Activated T-cell treated with anti-CD3 and anti-CD28 coated beads, Interleukin-2, amount 50 U/mL, for 4 hours (primary cell): Measurements from ENCODE around the gene ABLIM3. TPM values are rescaled to one million over a fixed set of nuclear protein-coding genes. Genes with fewer than 3 reads are reported as not detected.

Experiments used
- ATAC-seq, 2 donors: fragments of 200-7000 bp; cut with Tn5 transposase; one replicate each; pipeline ENCODE4 v1.10.0; 2021
- DNase-seq: peaks from one replicate; pipeline ENCODE4 v3.0.0-alpha.2; 2020
- H3K27me3 Mint-ChIP-seq: one replicate; pipeline ENCODE4 v1.8.0; 2021; ENCODE audit warnings: low read depth, mixed read lengths
- H3K36me3 Mint-ChIP-seq: one replicate; pipeline ENCODE4 v1.8.0; 2022; ENCODE audit warnings: mixed read lengths; ENCODE audit not compliant: insufficient read depth
- H3K4me1 Mint-ChIP-seq: one replicate; pipeline ENCODE4 v1.8.0; 2021; ENCODE audit warnings: low read depth, mixed read lengths
- H3K4me3 Mint-ChIP-seq: one replicate; pipeline ENCODE4 v1.8.0; 2021; ENCODE audit warnings: mild to moderate bottlenecking, moderate library complexity, mixed read lengths
- H3K9me3 Mint-ChIP-seq: one replicate; pipeline ENCODE4 v1.8.0; 2021; ENCODE audit warnings: mixed read lengths
- total RNA-seq, 3 donors: library from RNA; stranded (reverse); gene quantifications; one replicate each; pipeline ENCODE4 v1.2.1, GENCODE V29; 2021

Gene ABLIM3
- total RNA-seq = under 1 TPM; 0.10 to 0.24 (median 0.24) TPM

DNA sequence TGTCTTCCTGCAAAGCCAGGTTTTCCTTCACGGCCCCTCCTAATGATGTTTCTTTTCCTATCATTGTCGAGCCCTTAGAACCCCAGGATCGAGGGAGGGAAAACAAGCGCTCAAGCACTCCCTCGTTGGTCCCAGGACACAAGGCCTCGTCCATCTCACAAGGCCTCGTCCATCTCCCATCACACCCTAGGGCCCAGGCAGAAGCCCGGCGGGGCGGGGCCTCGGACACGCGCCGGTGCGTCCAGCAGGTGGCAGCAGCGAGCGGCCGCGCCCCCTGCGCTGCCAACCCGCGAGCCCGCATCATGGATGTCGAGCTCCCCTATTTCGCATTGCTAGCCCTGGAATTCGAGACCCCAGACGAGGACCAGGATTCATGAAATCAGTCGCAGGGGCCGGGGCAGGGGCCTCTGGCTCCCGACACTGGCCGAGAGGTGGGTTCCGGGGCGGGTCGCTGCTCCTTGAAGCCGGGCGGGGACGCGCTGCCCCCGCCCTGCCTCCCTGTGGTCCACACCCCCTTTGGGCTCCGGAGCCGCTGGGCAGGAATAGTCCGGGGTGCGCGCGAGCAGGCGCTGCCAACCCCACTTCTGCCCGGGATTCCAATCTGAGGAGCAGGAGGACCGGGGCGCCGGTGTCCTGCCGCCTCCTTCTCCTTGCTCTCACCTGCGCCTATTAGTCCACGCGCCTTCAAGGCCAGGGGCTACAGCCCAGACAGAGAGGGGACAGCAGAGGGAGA, at the start of gene ABLIM3:
ABLIM3 (plus strand) TSS at position 270 of the 733 bp plus-strand sequence. CDS start 603 bp downstream, outside the sequence.
- no peaks in the 10 kb centered on the region for H3K9me3 Mint-ChIP-seq
- no peaks in the 10 kb centered on the region for H3K4me1 Mint-ChIP-seq
- peak; percentile 97 for ATAC-seq
- DNase-seq = peak; percentile 68
- H3K27me3 Mint-ChIP-seq = peaks cover 23% of the 10 kb centered on the region
- H3K4me3 Mint-ChIP-seq = peak within 1 kb of the TSS; percentile 51
- no peaks in the 10 kb centered on the region for H3K36me3 Mint-ChIP-seq

DNA sequence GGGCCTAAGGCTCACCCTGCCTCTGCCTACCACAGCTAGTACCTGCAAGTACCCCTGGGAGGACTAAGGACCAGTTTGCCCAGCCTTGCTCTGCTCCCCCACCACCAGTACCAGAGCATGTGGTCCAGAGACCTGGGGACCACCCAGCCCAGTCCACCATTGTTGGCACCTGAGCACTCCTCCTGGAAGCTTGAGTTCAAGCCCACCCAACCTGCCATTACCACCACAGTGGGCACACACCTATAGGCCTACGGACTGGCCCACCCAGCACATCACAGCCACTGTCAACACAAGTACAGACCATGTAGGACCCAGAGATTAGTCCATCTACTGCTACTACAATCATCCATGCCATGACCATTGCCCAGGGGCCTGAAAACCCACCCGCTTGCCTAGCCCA, 47.7 kb upstream of the ABLIM3 start:
- Mint-ChIP-seq H3K9me3 (peaks cover 25% of the 10 kb centered on the region), H3K4me1 (no peaks in the 10 kb centered on the region), H3K27me3 (peaks cover 16% of the 10 kb centered on the region), H3K4me3 (no peak overlapping the region), H3K36me3 (no peaks in the 10 kb centered on the region)
- DNase-seq = no peak
- no peak for ATAC-seq

DNA sequence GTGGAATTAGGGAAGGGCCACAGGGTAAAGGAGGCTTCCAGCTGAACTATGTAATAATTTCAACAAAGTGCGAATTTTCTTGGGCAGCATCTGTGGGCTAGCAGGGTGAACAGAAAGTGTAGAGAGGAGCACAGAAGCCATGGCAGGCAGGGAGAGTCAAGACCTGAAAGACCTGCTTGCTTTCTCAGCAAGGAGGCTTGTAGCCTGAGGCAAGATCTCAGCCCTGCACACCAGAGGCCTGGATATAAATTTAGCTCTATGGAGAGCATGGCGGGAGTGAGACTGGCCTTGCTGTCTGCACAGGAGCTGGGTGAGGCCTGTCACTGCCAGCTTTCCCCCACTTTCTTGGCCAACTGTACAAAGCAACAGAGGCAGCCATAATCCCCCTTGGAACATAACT, 46.3 kb upstream of the ABLIM3 start:
- no peak overlapping the region for H3K4me3 Mint-ChIP-seq
- peaks cover 36% of the 10 kb centered on the region for H3K9me3 Mint-ChIP-seq
- H3K27me3 Mint-ChIP-seq = peaks cover 16% of the 10 kb centered on the region
- peaks cover 1% of the 10 kb centered on the region for H3K36me3 Mint-ChIP-seq
- no peaks in the 10 kb centered on the region for H3K4me1 Mint-ChIP-seq
- no peak for ATAC-seq
- DNase-seq = no peak

DNA sequence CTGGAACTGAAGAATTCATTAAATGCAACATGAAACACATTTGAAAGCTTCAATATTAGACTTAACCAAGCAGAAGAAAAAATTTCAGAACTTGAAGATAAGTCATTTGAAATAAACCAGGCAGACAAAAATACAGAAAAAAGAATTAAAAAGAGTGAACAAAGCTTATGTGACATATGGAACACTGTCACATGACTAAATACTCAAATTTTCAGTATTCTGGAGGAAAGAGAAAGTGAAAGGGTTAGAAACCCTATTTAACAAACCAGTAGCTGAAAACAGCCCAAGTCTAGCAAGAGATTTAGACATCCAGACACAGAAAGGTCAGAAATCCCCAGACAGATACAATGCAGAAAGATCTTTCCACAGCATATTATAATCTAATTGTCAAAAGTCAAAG, 41.4 kb upstream of the ABLIM3 start:
- H3K9me3 Mint-ChIP-seq = peaks cover 40% of the 10 kb centered on the region
- ATAC-seq (no peak), DNase-seq (no peak)
- H3K36me3 Mint-ChIP-seq = peaks cover 1% of the 10 kb centered on the region
- H3K27me3 Mint-ChIP-seq = peaks cover 9% of the 10 kb centered on the region
- H3K4me3 Mint-ChIP-seq = no peak overlapping the region
- H3K4me1 Mint-ChIP-seq = no peaks in the 10 kb centered on the region

DNA sequence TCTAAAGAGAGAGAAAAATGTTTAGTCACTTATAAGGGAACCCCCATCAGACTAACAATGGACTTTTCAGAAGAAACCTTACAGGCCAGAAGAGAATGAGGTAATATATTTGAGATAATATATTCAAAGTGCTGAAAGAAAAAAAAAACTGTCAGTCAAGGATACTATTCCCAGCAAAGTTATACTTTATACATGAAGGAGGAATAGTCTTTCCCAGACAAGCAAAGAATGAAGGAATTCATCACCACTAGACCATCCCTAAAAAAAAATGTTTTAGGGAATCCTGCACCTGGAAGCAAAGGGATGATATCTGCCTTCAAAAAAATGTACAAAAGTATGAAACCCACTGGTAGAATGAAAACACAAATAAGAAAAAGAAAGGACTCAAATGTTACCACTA, 41.0 kb upstream of the ABLIM3 start:
- ATAC-seq (no peak), DNase-seq (no peak)
- Mint-ChIP-seq H3K9me3 (peaks cover 39% of the 10 kb centered on the region), H3K36me3 (peaks cover 1% of the 10 kb centered on the region), H3K4me1 (no peaks in the 10 kb centered on the region), H3K4me3 (no peak overlapping the region), H3K27me3 (peaks cover 7% of the 10 kb centered on the region)

DNA sequence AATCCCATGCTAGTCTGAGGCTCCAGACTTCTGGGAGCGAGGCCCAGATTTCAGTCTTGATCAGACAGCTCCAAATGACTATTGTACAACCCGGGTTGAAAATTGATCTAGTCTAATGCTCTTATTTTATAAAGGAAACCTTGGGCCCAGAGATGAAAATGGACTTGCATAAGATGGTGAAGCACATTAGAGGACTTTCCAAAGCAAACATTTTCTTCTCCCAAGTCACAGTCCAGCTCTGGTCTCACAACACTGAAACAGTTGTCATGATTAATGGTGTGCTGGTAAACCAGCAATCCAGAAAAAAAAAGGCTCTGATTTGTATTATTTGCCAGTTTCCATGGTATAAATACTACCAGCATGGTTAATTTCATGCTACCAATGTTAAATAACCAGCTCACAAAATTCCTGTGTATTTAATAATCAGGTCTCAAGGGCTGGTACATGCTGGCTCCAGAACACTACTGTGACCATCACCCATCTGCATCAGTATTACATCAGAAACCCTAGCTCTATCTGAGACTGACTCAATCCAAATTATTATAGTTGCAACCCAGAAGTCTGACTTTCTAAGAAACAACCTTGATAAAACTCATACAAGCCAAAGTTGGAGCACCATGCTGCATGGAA, 32.5 kb upstream of the ABLIM3 start:
- Mint-ChIP-seq H3K4me3 (no peak overlapping the region), H3K9me3 (no peaks in the 10 kb centered on the region), H3K4me1 (no peaks in the 10 kb centered on the region), H3K27me3 (peaks cover 4% of the 10 kb centered on the region), H3K36me3 (no peaks in the 10 kb centered on the region)
- ATAC-seq (no peak), DNase-seq (no peak)

DNA sequence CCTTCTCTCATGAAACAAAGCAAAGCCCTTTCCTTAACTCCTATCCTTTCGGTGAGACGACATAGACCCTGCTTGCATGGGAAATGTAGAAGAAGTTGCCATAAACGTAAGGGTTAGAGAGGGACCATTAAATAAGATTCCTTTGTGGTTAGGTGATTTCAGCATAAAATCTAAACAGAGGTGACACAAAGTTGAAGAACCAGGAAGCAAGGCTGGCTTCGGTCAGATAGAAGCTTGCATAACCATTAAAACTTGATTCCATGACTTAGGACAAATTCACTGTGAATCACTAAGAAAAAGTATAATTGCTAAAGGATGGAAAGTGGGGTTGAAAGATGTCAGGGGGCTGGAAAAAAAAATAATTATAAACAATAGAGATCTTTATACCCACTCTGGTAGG, 30.9 kb upstream of the ABLIM3 start:
- peaks cover 4% of the 10 kb centered on the region for H3K27me3 Mint-ChIP-seq
- no peak for ATAC-seq
- H3K4me1 Mint-ChIP-seq = no peaks in the 10 kb centered on the region

DNA sequence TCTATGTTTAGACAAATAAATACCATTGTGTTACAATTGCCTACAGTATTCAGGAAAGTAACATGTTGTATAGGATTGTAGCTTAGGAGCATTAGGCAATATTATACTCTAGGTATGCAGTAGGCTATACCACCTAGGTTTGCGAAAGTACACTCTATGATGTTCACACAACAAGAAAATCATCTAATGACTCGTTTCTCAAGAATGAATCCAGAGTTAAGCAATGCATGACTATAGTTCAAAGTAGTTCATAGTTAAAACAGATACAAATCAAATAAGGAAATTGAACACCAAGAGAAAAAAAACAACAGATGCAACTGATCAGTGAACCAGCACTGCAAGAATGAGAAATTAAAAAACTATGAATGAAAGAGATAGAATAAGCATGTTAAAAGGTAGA, 27.6 kb upstream of the ABLIM3 start:
- H3K36me3 Mint-ChIP-seq = no peaks in the 10 kb centered on the region
- H3K4me3 Mint-ChIP-seq = no peak overlapping the region
- H3K27me3 Mint-ChIP-seq = peaks cover 24% of the 10 kb centered on the region
- ATAC-seq = no peak
- H3K9me3 Mint-ChIP-seq = no peaks in the 10 kb centered on the region
- H3K4me1 Mint-ChIP-seq = no peaks in the 10 kb centered on the region
- DNase-seq = no peak

More for the DNA sequence above, 30.9 kb upstream of the ABLIM3 start:
- DNase-seq = no peak
- Mint-ChIP-seq H3K4me3 (no peak overlapping the region), H3K9me3 (no peaks in the 10 kb centered on the region), H3K36me3 (no peaks in the 10 kb centered on the region)

DNA sequence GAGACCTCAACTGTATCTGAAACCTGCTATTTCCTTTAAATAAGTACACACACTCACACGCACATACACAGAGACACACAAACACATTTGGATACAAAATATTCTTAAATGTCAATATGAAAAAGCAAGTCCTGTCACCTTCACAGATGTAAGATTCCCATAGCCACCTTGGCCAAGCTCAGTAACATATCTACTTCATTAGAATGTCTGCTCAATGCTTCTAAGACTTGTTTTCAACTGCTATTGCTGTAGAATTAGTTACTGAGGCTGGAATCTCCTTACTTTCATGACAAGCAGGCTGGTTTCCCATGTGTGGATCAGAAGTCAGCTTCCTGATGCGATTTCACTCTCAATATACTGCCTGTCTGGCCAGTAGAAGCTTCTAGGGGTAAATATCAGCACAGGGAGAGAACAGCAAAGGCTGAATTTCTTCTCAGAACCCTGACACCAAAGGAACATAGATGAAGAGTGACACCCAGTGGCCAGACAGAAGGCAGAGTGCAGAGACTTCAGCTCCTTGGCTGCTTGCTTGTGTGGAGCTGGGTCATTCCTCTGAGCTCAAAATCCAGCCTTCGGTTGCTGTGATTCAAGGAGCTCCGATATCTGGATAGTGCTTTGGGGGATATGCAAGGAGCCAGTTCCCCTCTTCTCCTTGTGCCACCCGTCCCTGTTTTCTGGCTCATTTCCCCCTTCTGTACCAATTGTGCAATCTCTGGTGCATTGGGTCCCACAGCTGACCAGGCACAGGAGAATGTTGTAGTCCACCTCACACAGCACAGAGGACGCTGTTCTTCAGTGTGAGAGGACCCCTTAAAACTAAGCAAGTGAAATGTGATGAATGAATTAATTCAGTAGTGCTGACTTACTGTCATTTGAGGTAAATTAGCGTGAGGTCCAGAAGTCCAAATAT, 26.6 kb upstream of the ABLIM3 start:
- no peaks in the 10 kb centered on the region for H3K4me1 Mint-ChIP-seq
- H3K9me3 Mint-ChIP-seq = no peaks in the 10 kb centered on the region
- no peak overlapping the region for H3K4me3 Mint-ChIP-seq
- ATAC-seq = peak; percentile 69 to 73
- DNase-seq = peak; percentile 9
- H3K27me3 Mint-ChIP-seq = peaks cover 29% of the 10 kb centered on the region
- H3K36me3 Mint-ChIP-seq = no peaks in the 10 kb centered on the region

DNA sequence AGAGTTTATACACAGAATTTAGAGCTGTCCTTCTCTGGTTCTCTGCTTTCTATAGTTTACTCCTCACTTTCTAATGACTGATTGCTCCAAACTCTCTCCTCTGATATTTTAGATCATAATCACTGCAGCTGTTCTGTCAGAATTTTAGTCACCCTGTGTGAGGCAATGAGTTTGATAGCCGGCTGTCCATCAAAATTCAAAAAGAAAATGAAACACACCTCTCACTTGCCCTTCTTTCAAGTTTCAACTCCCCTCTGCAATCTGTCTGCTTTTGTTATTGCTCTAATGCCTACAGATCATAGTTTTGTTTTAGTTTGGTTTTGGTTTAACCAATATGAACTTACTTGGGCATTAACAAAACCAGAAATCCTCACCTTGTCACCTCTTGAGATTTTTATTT, 23.3 kb upstream of the ABLIM3 start:
- no peak overlapping the region for H3K4me3 Mint-ChIP-seq
- H3K36me3 Mint-ChIP-seq = no peaks in the 10 kb centered on the region
- ATAC-seq = peak in 1 of 2 donors; percentile 54
- H3K9me3 Mint-ChIP-seq = no peaks in the 10 kb centered on the region
- H3K27me3 Mint-ChIP-seq = peaks cover 33% of the 10 kb centered on the region
- no peak for DNase-seq
- no peaks in the 10 kb centered on the region for H3K4me1 Mint-ChIP-seq

DNA sequence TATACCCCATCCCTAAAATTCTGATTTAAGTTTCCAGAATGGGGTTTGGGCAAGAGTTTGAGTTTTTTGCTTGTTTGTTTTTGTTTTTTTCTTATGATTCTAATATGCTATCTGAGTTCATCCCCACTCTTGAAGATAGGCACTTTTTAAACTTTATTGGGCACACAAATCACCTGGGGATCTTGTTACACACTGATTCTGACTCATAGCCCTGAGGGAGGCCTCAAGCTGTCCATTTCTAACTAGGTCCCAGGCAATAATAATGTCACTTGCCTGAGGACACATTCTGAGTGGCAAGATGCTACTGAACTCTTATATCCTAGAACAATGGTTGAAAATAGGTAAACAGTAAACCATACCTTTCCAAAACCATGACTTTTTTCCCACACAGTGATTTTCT, 22.8 kb upstream of the ABLIM3 start:
- H3K4me3 Mint-ChIP-seq = no peak overlapping the region
- ATAC-seq (no peak), DNase-seq (no peak)
- H3K4me1 Mint-ChIP-seq = no peaks in the 10 kb centered on the region
- H3K36me3 Mint-ChIP-seq = no peaks in the 10 kb centered on the region
- peaks cover 33% of the 10 kb centered on the region for H3K27me3 Mint-ChIP-seq
- no peaks in the 10 kb centered on the region for H3K9me3 Mint-ChIP-seq

DNA sequence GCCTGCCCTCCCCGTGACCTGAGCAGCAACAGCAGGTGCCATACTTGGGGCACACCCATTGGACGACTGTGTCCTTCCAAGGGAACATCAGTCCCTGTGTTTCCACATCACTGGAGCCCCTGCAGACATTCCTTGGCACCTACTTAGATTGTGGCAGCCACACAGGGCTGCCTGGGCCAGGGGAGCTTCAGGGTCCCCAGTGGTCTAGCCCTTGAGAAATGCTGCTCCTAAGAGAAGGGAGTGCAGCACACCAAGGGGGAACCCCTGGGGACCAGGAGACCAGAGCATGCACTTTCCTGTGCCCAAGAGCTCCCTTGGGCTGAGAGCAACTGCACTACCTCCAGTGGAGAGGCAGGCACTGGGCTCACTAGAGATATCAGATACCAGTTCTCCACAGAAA, 20.1 kb upstream of the ABLIM3 start:
- no peak overlapping the region for H3K4me3 Mint-ChIP-seq
- no peaks in the 10 kb centered on the region for H3K9me3 Mint-ChIP-seq
- no peak for DNase-seq
- no peak for ATAC-seq
- no peaks in the 10 kb centered on the region for H3K36me3 Mint-ChIP-seq
- H3K4me1 Mint-ChIP-seq = no peaks in the 10 kb centered on the region
- peaks cover 39% of the 10 kb centered on the region for H3K27me3 Mint-ChIP-seq

DNA sequence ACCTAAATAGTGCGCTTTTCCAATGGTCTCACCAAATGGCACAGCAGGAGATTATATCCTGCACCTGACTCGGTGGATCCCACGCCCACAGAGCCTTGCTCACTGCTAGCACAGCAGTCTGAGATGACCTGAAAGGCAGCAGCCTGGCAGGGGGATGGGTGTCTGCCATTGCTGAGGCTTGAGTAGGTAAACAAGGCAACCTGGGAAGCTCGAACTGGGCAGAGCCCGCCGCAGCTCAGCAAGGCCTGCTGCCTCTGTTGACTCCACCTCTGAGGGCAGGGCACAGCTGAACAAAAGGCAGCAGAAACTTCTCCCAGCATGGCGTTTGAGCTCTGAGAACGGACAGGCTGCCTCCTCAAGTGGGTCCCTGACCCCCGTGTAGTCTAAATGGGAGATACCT, 18.1 kb upstream of the ABLIM3 start:
- ATAC-seq = no peak
- H3K4me1 Mint-ChIP-seq = no peaks in the 10 kb centered on the region
- peaks cover 28% of the 10 kb centered on the region for H3K27me3 Mint-ChIP-seq
- H3K9me3 Mint-ChIP-seq = no peaks in the 10 kb centered on the region
- H3K36me3 Mint-ChIP-seq = no peaks in the 10 kb centered on the region
- DNase-seq = no peak
- no peak overlapping the region for H3K4me3 Mint-ChIP-seq

DNA sequence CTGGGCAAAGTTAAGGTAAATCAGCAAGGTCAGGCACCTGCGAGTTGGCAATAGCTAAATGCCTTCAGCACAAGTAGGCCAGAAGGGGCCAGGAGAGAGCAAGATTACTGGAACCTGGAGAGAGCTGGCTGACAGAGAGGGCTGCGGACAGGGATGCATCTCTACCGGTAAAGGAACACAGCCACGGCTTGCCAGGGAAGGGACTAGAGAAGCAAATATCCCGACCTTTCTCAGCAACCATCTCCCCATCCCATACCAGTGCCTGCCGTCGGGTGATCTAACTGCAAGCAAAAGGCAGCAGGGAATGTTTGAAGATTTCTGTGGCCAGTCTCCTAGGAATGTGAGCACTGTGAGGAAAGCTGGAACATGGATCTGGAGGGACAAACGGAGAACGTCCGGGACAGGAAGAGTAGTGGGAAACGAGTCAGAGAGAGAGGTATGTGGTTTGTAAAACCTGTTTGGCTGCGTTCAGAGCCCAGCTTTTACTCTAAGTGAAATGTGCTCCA, 15.9 kb upstream of the ABLIM3 start:
- H3K36me3 Mint-ChIP-seq = no peaks in the 10 kb centered on the region

More for the DNA sequence above, 15.9 kb upstream of the ABLIM3 start:
- ATAC-seq = no peak
- no peak overlapping the region for H3K4me3 Mint-ChIP-seq
- no peaks in the 10 kb centered on the region for H3K9me3 Mint-ChIP-seq
- peaks cover 23% of the 10 kb centered on the region for H3K27me3 Mint-ChIP-seq
- H3K4me1 Mint-ChIP-seq = no peaks in the 10 kb centered on the region
- no peak for DNase-seq
